ENCODE data around the gene TYSND1.
"Not testable (repeated sequence)": the region's sequence is repeated elsewhere in the genome, so short reads cannot be mapped to it uniquely, and the experiment has no call there.

TYSND1 gene

GRCh38 chr10:70101068-70101562 is 45.4 kb downstream of the TYSND1 start:
- DNase-seq = not testable (repeated sequence)

- DNase-seq = no peak
Observed at GRCh38 chr10:70098271-70098670, 48.2 kb downstream of the TYSND1 start.

- no peak for DNase-seq
Observed at GRCh38 chr10:70097459-70097858, 49.0 kb downstream of the TYSND1 start.

- no peak for DNase-seq
Observed at GRCh38 chr10:70096705-70097420, 49.6 kb downstream of the TYSND1 start.

- DNase-seq = no peak
Observed at GRCh38 chr10:70096016-70096704, 50.3 kb downstream of the TYSND1 start.

GRCh38 chr10:70094250-70094649 is 52.2 kb downstream of the TYSND1 start:
- no peak for DNase-seq

GRCh38 chr10:70093335-70093944 is 53.1 kb downstream of the TYSND1 start:
- no peak for DNase-seq

GRCh38 chr10:70092389-70092718 is 54.1 kb downstream of the TYSND1 start:
- DNase-seq = no peak

- no peak for DNase-seq
Observed at GRCh38 chr10:70090951-70091350, 55.5 kb downstream of the TYSND1 start.

GRCh38 chr10:70090013-70090412 is 56.5 kb downstream of the TYSND1 start:
- DNase-seq = no peak

GRCh38 chr10:70088308-70088698 is 58.2 kb downstream of the TYSND1 start:
- DNase-seq = no peak

Measured in NCI-H1694 (cell line).